WTC11 (cell line): ENCODE results near the gene KLHL33. TPM values are rescaled to one million over a fixed set of nuclear protein-coding genes. Genes with fewer than 3 reads are reported as not detected.

Source experiments
- ATAC-seq: fragments of 200-7000 bp; cut with Tn5 transposase; 2 replicates; pipeline ENCODE4 v1.10.0; 2021; ENCODE audit warnings: mild to moderate bottlenecking, moderate library complexity
- CTCF ChIA-PET: fragments of 300-600 bp; sonication (Branson Sonifier 250); formaldehyde crosslinking; loops from one replicate; lab custom pipeline; 2021; ENCODE audit warnings: antibody characterized with exemption; lab: Charles Lee
- POLR2A ChIA-PET: fragments of 350-600 bp; sonication (Branson Sonifier 250); formaldehyde crosslinking; loops from one replicate; lab custom pipeline; 2021; ENCODE audit warnings: antibody characterized with exemption; lab: Charles Lee
- DNase-seq: peaks from one replicate; pipeline ENCODE4 v3.0.0; 2021; ENCODE audit warnings: low spot score
- H3K27ac Mint-ChIP-seq: 2 replicates; pipeline ENCODE4 v1.8.0; 2021; ENCODE audit warnings: mixed read lengths
- H3K27me3 Mint-ChIP-seq: 2 replicates; pipeline ENCODE4 v1.8.0; 2021; ENCODE audit warnings: low read depth, mild to moderate bottlenecking, moderate library complexity, mixed read lengths
- H3K36me3 Mint-ChIP-seq: 2 replicates; pipeline ENCODE4 v1.8.0; 2021; ENCODE audit warnings: mixed read lengths
- H3K4me1 Mint-ChIP-seq: 2 replicates; pipeline ENCODE4 v1.8.0; 2022; ENCODE audit warnings: mixed read lengths
- H3K4me3 Mint-ChIP-seq: 2 replicates; pipeline ENCODE4 v1.8.0; 2021; ENCODE audit warnings: mild to moderate bottlenecking, moderate library complexity, mixed read lengths
- H3K9me3 Mint-ChIP-seq: 2 replicates; pipeline ENCODE4 v1.8.0; 2021; ENCODE audit warnings: mixed read lengths
- ETV6 ChIP-seq: sonication (generic); formaldehyde crosslinking; IDR thresholded peaks from 2 replicates; pipeline ENCODE4 v1.8.1; 2022; ENCODE audit warnings: mild to moderate bottlenecking, missing genetic modification reagents
- FOXP1 ChIP-seq: sonication (generic); formaldehyde crosslinking; IDR thresholded peaks from 2 replicates; pipeline ENCODE4 v1.8.0; 2022; ENCODE audit warnings: missing genetic modification reagents, mild to moderate bottlenecking, moderate library complexity, borderline replicate concordance
- JUN ChIP-seq: sonication (generic); formaldehyde crosslinking; IDR thresholded peaks from 2 replicates; pipeline ENCODE4 v1.8.0; 2023; ENCODE audit warnings: mild to moderate bottlenecking, missing genetic modification reagents
- NFYB ChIP-seq: sonication (generic); formaldehyde crosslinking; conservative IDR thresholded peaks from 2 replicates; pipeline ENCODE4 v1.8.0; 2022; ENCODE audit warnings: low read depth, missing genetic modification reagents
- NR1H2 ChIP-seq: sonication (generic); formaldehyde crosslinking; IDR thresholded peaks from 2 replicates; pipeline ENCODE4 v1.9.0; 2021; ENCODE audit warnings: mild to moderate bottlenecking, moderate library complexity, missing genetic modification reagents
- RORB ChIP-seq: fragments of 250-450 bp; sonication (Bioruptor Pico); IDR thresholded peaks from 2 replicates; pipeline ENCODE4 v1.9.0; 2021; ENCODE audit warnings: mild to moderate bottlenecking
- SOX15 ChIP-seq: fragments of 250-450 bp; sonication (Bioruptor Pico); IDR thresholded peaks from 2 replicates; pipeline ENCODE4 v1.9.0; 2021; ENCODE audit warnings: mild to moderate bottlenecking
- SP1 ChIP-seq: sonication (generic); formaldehyde crosslinking; conservative IDR thresholded peaks from 2 replicates; pipeline ENCODE4 v1.8.1; 2022; ENCODE audit warnings: missing genetic modification reagents
- TEAD1 ChIP-seq: sonication (generic); formaldehyde crosslinking; IDR thresholded peaks from 2 replicates; pipeline ENCODE4 v1.8.0; 2022; ENCODE audit warnings: mild to moderate bottlenecking, missing genetic modification reagents
- TEAD4 ChIP-seq: sonication (generic); formaldehyde crosslinking; IDR thresholded peaks from 2 replicates; pipeline ENCODE4 v1.8.0; 2022; ENCODE audit warnings: mild to moderate bottlenecking, missing genetic modification reagents
- ZBTB21 ChIP-seq: sonication (generic); formaldehyde crosslinking; IDR thresholded peaks from 2 replicates; pipeline ENCODE4 v1.8.1; 2023; ENCODE audit warnings: mild to moderate bottlenecking, missing genetic modification reagents, borderline replicate concordance
- ZNF671 ChIP-seq: fragments of 250-450 bp; sonication (Bioruptor Pico); IDR thresholded peaks from 2 replicates; pipeline ENCODE4 v1.8.0; 2021; ENCODE audit warnings: mild to moderate bottlenecking
- total RNA-seq: library from RNA; stranded (reverse); gene quantifications from 3 replicates; pipeline ENCODE4 v1.2.3, GENCODE V29; 2021
- TF ChIP-seq, protein P1 (sequence below): sonication (generic); formaldehyde crosslinking; IDR thresholded peaks from 2 replicates; pipeline ENCODE4 v1.8.1; 2022; ENCODE audit warnings: low read depth, missing genetic modification reagents, borderline replicate concordance
- TF ChIP-seq, protein P2 (sequence below): sonication (generic); formaldehyde crosslinking; IDR thresholded peaks from 2 replicates; pipeline ENCODE4 v1.8.0; 2023; ENCODE audit warnings: missing genetic modification reagents, mild to moderate bottlenecking, borderline replicate concordance
- TF ChIP-seq, protein P3 (sequence below): sonication (generic); formaldehyde crosslinking; IDR thresholded peaks from 2 replicates; pipeline ENCODE4 v1.8.0; 2022; ENCODE audit warnings: missing genetic modification reagents
- TF ChIP-seq, protein P4 (sequence below): sonication (generic); formaldehyde crosslinking; IDR thresholded peaks from 2 replicates; pipeline ENCODE4 v1.8.0; 2023; ENCODE audit warnings: mild to moderate bottlenecking, missing genetic modification reagents
- TF ChIP-seq, protein P5 (sequence below): sonication (generic); formaldehyde crosslinking; conservative IDR thresholded peaks from 2 replicates; pipeline ENCODE4 v1.8.1; 2022; ENCODE audit warnings: mild to moderate bottlenecking, missing genetic modification reagents
- TF ChIP-seq, protein P6 (sequence below): sonication (generic); formaldehyde crosslinking; IDR thresholded peaks from 2 replicates; pipeline ENCODE4 v1.8.0; 2023; ENCODE audit warnings: missing genetic modification reagents

The KLHL33 gene
- total RNA-seq, 1 experiment from 2014 or later: 0.17 TPM

DNA sequence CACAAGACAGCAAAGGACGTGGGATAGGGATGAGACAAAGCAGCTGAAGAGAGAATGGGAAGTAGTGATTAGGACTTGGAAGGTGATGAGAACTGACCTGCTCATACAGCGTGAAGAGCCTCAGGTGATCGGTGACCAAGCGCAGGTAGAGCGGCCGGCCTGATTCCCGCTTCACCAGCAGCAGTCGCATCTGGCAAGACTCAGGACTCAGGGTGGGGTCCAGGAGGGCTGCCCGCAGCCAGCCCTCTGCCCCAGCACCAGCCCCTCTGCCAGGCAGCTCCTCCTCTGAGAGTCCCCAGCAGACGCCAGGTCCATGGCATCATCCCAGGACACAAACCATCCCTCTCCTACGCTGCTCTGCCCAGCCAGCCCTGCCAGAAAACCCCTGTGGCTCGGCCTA is 53.4 kb downstream of the KLHL33 start:
- H3K4me3 Mint-ChIP-seq: no peak overlapping the region
- no peak for ATAC-seq
- POLR2A ChIA-PET: no interaction called here
- no peaks in the 10 kb centered on the region for H3K9me3 Mint-ChIP-seq
- CTCF ChIA-PET: interaction anchor here (0.7 kb wide), 1 partner anchor 52 kb away, joined by 4 read pairs; no protein-coding TSS in a partner anchor
- peaks cover 25% of the 10 kb centered on the region for H3K36me3 Mint-ChIP-seq
- TF ChIP-seq JUN (CRISPR knock-in tag): no peak
- TF ChIP-seq, protein P1, sequence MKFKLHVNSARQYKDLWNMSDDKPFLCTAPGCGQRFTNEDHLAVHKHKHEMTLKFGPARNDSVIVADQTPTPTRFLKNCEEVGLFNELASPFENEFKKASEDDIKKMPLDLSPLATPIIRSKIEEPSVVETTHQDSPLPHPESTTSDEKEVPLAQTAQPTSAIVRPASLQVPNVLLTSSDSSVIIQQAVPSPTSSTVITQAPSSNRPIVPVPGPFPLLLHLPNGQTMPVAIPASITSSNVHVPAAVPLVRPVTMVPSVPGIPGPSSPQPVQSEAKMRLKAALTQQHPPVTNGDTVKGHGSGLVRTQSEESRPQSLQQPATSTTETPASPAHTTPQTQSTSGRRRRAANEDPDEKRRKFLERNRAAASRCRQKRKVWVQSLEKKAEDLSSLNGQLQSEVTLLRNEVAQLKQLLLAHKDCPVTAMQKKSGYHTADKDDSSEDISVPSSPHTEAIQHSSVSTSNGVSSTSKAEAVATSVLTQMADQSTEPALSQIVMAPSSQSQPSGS: no peak
- TF ChIP-seq, protein P2, sequence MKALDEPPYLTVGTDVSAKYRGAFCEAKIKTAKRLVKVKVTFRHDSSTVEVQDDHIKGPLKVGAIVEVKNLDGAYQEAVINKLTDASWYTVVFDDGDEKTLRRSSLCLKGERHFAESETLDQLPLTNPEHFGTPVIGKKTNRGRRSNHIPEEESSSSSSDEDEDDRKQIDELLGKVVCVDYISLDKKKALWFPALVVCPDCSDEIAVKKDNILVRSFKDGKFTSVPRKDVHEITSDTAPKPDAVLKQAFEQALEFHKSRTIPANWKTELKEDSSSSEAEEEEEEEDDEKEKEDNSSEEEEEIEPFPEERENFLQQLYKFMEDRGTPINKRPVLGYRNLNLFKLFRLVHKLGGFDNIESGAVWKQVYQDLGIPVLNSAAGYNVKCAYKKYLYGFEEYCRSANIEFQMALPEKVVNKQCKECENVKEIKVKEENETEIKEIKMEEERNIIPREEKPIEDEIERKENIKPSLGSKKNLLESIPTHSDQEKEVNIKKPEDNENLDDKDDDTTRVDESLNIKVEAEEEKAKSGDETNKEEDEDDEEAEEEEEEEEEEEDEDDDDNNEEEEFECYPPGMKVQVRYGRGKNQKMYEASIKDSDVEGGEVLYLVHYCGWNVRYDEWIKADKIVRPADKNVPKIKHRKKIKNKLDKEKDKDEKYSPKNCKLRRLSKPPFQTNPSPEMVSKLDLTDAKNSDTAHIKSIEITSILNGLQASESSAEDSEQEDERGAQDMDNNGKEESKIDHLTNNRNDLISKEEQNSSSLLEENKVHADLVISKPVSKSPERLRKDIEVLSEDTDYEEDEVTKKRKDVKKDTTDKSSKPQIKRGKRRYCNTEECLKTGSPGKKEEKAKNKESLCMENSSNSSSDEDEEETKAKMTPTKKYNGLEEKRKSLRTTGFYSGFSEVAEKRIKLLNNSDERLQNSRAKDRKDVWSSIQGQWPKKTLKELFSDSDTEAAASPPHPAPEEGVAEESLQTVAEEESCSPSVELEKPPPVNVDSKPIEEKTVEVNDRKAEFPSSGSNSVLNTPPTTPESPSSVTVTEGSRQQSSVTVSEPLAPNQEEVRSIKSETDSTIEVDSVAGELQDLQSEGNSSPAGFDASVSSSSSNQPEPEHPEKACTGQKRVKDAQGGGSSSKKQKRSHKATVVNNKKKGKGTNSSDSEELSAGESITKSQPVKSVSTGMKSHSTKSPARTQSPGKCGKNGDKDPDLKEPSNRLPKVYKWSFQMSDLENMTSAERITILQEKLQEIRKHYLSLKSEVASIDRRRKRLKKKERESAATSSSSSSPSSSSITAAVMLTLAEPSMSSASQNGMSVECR (CRISPR knock-in tag): no peak
- TF ChIP-seq ZNF671 (CRISPR knock-in tag): no peak
- TF ChIP-seq SOX15 (CRISPR knock-in tag): no peak
- TF ChIP-seq, protein P3, sequence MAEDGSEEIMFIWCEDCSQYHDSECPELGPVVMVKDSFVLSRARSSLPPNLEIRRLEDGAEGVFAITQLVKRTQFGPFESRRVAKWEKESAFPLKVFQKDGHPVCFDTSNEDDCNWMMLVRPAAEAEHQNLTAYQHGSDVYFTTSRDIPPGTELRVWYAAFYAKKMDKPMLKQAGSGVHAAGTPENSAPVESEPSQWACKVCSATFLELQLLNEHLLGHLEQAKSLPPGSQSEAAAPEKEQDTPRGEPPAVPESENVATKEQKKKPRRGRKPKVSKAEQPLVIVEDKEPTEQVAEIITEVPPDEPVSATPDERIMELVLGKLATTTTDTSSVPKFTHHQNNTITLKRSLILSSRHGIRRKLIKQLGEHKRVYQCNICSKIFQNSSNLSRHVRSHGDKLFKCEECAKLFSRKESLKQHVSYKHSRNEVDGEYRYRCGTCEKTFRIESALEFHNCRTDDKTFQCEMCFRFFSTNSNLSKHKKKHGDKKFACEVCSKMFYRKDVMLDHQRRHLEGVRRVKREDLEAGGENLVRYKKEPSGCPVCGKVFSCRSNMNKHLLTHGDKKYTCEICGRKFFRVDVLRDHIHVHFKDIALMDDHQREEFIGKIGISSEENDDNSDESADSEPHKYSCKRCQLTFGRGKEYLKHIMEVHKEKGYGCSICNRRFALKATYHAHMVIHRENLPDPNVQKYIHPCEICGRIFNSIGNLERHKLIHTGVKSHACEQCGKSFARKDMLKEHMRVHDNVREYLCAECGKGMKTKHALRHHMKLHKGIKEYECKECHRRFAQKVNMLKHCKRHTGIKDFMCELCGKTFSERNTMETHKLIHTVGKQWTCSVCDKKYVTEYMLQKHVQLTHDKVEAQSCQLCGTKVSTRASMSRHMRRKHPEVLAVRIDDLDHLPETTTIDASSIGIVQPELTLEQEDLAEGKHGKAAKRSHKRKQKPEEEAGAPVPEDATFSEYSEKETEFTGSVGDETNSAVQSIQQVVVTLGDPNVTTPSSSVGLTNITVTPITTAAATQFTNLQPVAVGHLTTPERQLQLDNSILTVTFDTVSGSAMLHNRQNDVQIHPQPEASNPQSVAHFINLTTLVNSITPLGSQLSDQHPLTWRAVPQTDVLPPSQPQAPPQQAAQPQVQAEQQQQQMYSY (CRISPR knock-in tag): no peak
- no peak for TF ChIP-seq TEAD4 (CRISPR knock-in tag)
- no peak for TF ChIP-seq RORB (CRISPR knock-in tag)
- TF ChIP-seq, protein P4, sequence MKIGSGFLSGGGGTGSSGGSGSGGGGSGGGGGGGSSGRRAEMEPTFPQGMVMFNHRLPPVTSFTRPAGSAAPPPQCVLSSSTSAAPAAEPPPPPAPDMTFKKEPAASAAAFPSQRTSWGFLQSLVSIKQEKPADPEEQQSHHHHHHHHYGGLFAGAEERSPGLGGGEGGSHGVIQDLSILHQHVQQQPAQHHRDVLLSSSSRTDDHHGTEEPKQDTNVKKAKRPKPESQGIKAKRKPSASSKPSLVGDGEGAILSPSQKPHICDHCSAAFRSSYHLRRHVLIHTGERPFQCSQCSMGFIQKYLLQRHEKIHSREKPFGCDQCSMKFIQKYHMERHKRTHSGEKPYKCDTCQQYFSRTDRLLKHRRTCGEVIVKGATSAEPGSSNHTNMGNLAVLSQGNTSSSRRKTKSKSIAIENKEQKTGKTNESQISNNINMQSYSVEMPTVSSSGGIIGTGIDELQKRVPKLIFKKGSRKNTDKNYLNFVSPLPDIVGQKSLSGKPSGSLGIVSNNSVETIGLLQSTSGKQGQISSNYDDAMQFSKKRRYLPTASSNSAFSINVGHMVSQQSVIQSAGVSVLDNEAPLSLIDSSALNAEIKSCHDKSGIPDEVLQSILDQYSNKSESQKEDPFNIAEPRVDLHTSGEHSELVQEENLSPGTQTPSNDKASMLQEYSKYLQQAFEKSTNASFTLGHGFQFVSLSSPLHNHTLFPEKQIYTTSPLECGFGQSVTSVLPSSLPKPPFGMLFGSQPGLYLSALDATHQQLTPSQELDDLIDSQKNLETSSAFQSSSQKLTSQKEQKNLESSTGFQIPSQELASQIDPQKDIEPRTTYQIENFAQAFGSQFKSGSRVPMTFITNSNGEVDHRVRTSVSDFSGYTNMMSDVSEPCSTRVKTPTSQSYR (CRISPR knock-in tag): no peak
- TF ChIP-seq ETV6 (CRISPR knock-in tag): no peak
- TF ChIP-seq, protein P5, sequence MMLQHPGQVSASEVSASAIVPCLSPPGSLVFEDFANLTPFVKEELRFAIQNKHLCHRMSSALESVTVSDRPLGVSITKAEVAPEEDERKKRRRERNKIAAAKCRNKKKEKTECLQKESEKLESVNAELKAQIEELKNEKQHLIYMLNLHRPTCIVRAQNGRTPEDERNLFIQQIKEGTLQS (CRISPR knock-in tag): no peak
- TF ChIP-seq, protein P6, sequence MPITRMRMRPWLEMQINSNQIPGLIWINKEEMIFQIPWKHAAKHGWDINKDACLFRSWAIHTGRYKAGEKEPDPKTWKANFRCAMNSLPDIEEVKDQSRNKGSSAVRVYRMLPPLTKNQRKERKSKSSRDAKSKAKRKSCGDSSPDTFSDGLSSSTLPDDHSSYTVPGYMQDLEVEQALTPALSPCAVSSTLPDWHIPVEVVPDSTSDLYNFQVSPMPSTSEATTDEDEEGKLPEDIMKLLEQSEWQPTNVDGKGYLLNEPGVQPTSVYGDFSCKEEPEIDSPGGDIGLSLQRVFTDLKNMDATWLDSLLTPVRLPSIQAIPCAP (CRISPR knock-in tag): no peak
- no peak for TF ChIP-seq SP1 (CRISPR knock-in tag)
- no peak for TF ChIP-seq TEAD1 (CRISPR knock-in tag)
- TF ChIP-seq NR1H2 (CRISPR knock-in tag): no peak
- no peak for TF ChIP-seq NFYB
- TF ChIP-seq FOXP1: no peak
- TF ChIP-seq ZBTB21 (CRISPR knock-in tag): no peak
- no peaks in the 10 kb centered on the region for H3K4me1 Mint-ChIP-seq
- no peaks in the 10 kb centered on the region for H3K27me3 Mint-ChIP-seq
- no peak for DNase-seq
- H3K27ac Mint-ChIP-seq: no peak overlapping the region
